Measurements from ENCODE around the gene CERS4.
"Not testable (repeated sequence)": the region's sequence is repeated elsewhere in the genome, so short reads cannot be mapped to it uniquely, and the experiment has no call there.

The CERS4 gene

GRCh38 chr19:8244442-8244841 lies 35.3 kb downstream of the CERS4 start:
- no peak for DNase-seq

- no peak for DNase-seq
Observed at GRCh38 chr19:8245869-8246835, 37.0 kb downstream of the CERS4 start.

- DNase-seq: not testable (repeated sequence)
Observed at GRCh38 chr19:8247129-8247890, 38.1 kb downstream of the CERS4 start.

GRCh38 chr19:8248348-8249328 lies 39.5 kb downstream of the CERS4 start:
- DNase-seq: no peak

GRCh38 chr19:8250596-8250995 lies 41.4 kb downstream of the CERS4 start:
- DNase-seq: no peak

GRCh38 chr19:8251025-8251472 lies 41.9 kb downstream of the CERS4 start:
- peak; percentile 79 for DNase-seq

- no peak for DNase-seq
Observed at GRCh38 chr19:8252922-8253589, 43.9 kb downstream of the CERS4 start.

GRCh38 chr19:8253678-8254077 lies 44.5 kb downstream of the CERS4 start:
- no peak for DNase-seq

GRCh38 chr19:8254286-8255001 lies 45.3 kb downstream of the CERS4 start:
- DNase-seq: no peak

GRCh38 chr19:8255426-8256125 lies 46.4 kb downstream of the CERS4 start:
- DNase-seq: no peak

GRCh38 chr19:8256276-8257051 lies 47.3 kb downstream of the CERS4 start:
- DNase-seq: no peak

- no peak for DNase-seq
Observed at GRCh38 chr19:8257052-8257443, 47.9 kb downstream of the CERS4 start.

- no peak for DNase-seq
Observed at GRCh38 chr19:8259142-8259921, 50.2 kb downstream of the CERS4 start.

- no peak for DNase-seq
Observed at GRCh38 chr19:8259922-8260247, 50.7 kb downstream of the CERS4 start.

- no peak for DNase-seq
Observed at GRCh38 chr19:8261347-8261746, 52.2 kb downstream of the CERS4 start.

- no peak for DNase-seq
Observed at GRCh38 chr19:8261881-8262280, 52.7 kb downstream of the CERS4 start.

- DNase-seq: no peak
Observed at GRCh38 chr19:8262431-8262830, 53.3 kb downstream of the CERS4 start.

- DNase-seq: not testable (repeated sequence)
Observed at GRCh38 chr19:8264248-8264647, 55.1 kb downstream of the CERS4 start.

- no peak for DNase-seq
Observed at GRCh38 chr19:8265872-8266271, 56.7 kb downstream of the CERS4 start.

Data from NCI-H2029 treated with DMSO at 0.1 percent for 48 hours (cell line).